HepG2 (cell line): Measurements from ENCODE around the gene ZNF524. TPM values are rescaled to one million over a fixed set of nuclear protein-coding genes. Genes with fewer than 3 reads are reported as not detected.
A peak's percentile ranks its signal among the peaks of the same experiment; 100 is the strongest.

Experiments used
- BHLHE40 ChIP-seq: IDR thresholded peaks from 2 replicates; pipeline ENCODE4 v1.6.1; 2011; ENCODE audit warnings: low read length, improper control_type of control experiment
- ETV5 ChIP-seq: IDR thresholded peaks from 2 replicates; pipeline ENCODE4 v1.6.1; 2018; ENCODE audit warnings: missing biosample characterization, missing genetic modification reagents, inconsistent platforms, borderline replicate concordance
- GABPB1 ChIP-seq: IDR thresholded peaks from 2 replicates; pipeline ENCODE4 v1.6.1; 2016; ENCODE audit warnings: mild to moderate bottlenecking, missing genetic modification reagents, moderate library complexity, missing compliant biosample characterization
- NCOA1 ChIP-seq: sonication (generic); formaldehyde crosslinking; IDR thresholded peaks from 2 replicates; pipeline ENCODE4 v1.9.0; 2021; ENCODE audit warnings: missing genetic modification reagents
- SAP130 ChIP-seq: IDR thresholded peaks from 2 replicates; pipeline ENCODE4 v1.6.1; 2016; ENCODE audit warnings: low read depth
- SMARCE1 ChIP-seq: fragments of 450-650 bp; IDR thresholded peaks from 2 replicates; pipeline ENCODE4 v1.6.1; 2017; ENCODE audit warnings: borderline replicate concordance
- TGIF2 ChIP-seq: IDR thresholded peaks from 2 replicates; pipeline ENCODE4 v1.6.1; 2016; ENCODE audit warnings: control low read depth, missing compliant biosample characterization
- ZNF121 ChIP-seq: sonication (generic); formaldehyde crosslinking; IDR thresholded peaks from 2 replicates; pipeline ENCODE4 v1.5.0; 2020; ENCODE audit warnings: mild to moderate bottlenecking, missing genetic modification reagents
- ZNF333 ChIP-seq: sonication (generic); formaldehyde crosslinking; IDR thresholded peaks from 2 replicates; pipeline ENCODE4 v1.4.0; 2020; ENCODE audit warnings: mild to moderate bottlenecking, missing genetic modification reagents, borderline replicate concordance
- ZNF652 ChIP-seq: IDR thresholded peaks from 2 replicates; pipeline ENCODE4 v1.6.1; 2016; ENCODE audit warnings: low read depth, borderline replicate concordance
- ZNF709 ChIP-seq: sonication (generic); formaldehyde crosslinking; IDR thresholded peaks from 2 replicates; pipeline ENCODE4 v1.5.0; 2020; ENCODE audit warnings: mild to moderate bottlenecking, missing genetic modification reagents
- ZNF850 ChIP-seq: sonication (generic); formaldehyde crosslinking; conservative IDR thresholded peaks from 2 replicates; pipeline ENCODE4 v1.9.0; 2021; ENCODE audit warnings: mild to moderate bottlenecking, missing genetic modification reagents
- polyA plus RNA-seq, 8 experiments: library from polyadenylated mRNA; depleted of rRNA in 3 of 8; stranded (reverse) in 7 of 8; unstranded in 1 of 8; fragments of >200 nt; fragmentation: Illumina TruSeq in 4 of 8; extraction: Trizol in 4 of 8; gene quantifications; 2 replicates each; pipeline versions ENCODE4 v1.2.1 to v1.2.3, GENCODE V29; 2011 to 2016; ENCODE audit warnings: low read depth in 4 of 8, missing spikeins in 1 of 8, mixed read lengths in 1 of 8; ENCODE audit not compliant: insufficient read depth in 1 of 8
- total RNA-seq, 5 experiments: library from RNA; depleted of rRNA; stranded (reverse); fragments of >200 nt; fragmentation: Illumina TruSeq; extraction: Trizol; gene quantifications; 2 replicates each; pipeline ENCODE4 v1.2.3, GENCODE V29; 2016; ENCODE audit warnings: low read depth in 1 of 5
- TF ChIP-seq, protein P1 (sequence below): sonication (generic); formaldehyde crosslinking; IDR thresholded peaks from 2 replicates; pipeline ENCODE4 v1.9.0; 2021; ENCODE audit warnings: mild to moderate bottlenecking, missing genetic modification reagents
- TF ChIP-seq, protein P2 (sequence below): sonication (generic); formaldehyde crosslinking; IDR thresholded peaks from 2 replicates; pipeline ENCODE4 v1.5.0; 2020; ENCODE audit warnings: mild to moderate bottlenecking, missing genetic modification reagents, moderate library complexity
- TF ChIP-seq, protein P3 (sequence below): sonication (generic); formaldehyde crosslinking; IDR thresholded peaks from 2 replicates; pipeline ENCODE4 v1.4.0; 2020; ENCODE audit warnings: missing genetic modification reagents; ENCODE audit errors: not compliant biosample characterization

ZNF524 gene
- total and polyA plus RNA-seq, 2 of the 13 experiments (the other 11 are each of a cell fraction or from before 2014, with no cell fraction given): 3.2 to 4.6 TPM

DNA sequence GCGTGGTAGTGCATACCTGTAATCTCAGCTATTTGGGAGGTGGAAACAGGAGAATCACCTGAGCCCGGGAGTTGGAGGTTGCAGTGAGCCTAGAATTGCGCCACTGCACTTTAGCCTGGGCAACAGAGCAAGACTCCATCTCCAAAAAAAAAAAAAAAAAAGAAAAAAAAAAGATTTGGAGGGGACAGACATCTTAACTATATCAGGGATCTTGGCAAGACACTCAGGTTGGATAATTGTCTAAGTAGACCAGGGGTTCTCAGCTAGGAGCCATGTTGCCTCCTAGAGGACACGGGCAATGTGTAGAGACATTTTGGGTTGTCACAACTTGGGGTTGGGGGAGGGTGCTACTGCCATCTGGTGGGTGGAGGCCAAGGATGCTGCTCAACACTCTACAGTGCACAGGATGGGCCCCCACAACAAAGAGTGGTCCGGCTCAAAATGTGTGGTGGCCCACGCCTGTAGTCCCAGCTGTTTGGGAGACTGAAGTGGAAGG is 38.8 kb downstream of the ZNF524 start (continued):
- TF ChIP-seq, protein P1, sequence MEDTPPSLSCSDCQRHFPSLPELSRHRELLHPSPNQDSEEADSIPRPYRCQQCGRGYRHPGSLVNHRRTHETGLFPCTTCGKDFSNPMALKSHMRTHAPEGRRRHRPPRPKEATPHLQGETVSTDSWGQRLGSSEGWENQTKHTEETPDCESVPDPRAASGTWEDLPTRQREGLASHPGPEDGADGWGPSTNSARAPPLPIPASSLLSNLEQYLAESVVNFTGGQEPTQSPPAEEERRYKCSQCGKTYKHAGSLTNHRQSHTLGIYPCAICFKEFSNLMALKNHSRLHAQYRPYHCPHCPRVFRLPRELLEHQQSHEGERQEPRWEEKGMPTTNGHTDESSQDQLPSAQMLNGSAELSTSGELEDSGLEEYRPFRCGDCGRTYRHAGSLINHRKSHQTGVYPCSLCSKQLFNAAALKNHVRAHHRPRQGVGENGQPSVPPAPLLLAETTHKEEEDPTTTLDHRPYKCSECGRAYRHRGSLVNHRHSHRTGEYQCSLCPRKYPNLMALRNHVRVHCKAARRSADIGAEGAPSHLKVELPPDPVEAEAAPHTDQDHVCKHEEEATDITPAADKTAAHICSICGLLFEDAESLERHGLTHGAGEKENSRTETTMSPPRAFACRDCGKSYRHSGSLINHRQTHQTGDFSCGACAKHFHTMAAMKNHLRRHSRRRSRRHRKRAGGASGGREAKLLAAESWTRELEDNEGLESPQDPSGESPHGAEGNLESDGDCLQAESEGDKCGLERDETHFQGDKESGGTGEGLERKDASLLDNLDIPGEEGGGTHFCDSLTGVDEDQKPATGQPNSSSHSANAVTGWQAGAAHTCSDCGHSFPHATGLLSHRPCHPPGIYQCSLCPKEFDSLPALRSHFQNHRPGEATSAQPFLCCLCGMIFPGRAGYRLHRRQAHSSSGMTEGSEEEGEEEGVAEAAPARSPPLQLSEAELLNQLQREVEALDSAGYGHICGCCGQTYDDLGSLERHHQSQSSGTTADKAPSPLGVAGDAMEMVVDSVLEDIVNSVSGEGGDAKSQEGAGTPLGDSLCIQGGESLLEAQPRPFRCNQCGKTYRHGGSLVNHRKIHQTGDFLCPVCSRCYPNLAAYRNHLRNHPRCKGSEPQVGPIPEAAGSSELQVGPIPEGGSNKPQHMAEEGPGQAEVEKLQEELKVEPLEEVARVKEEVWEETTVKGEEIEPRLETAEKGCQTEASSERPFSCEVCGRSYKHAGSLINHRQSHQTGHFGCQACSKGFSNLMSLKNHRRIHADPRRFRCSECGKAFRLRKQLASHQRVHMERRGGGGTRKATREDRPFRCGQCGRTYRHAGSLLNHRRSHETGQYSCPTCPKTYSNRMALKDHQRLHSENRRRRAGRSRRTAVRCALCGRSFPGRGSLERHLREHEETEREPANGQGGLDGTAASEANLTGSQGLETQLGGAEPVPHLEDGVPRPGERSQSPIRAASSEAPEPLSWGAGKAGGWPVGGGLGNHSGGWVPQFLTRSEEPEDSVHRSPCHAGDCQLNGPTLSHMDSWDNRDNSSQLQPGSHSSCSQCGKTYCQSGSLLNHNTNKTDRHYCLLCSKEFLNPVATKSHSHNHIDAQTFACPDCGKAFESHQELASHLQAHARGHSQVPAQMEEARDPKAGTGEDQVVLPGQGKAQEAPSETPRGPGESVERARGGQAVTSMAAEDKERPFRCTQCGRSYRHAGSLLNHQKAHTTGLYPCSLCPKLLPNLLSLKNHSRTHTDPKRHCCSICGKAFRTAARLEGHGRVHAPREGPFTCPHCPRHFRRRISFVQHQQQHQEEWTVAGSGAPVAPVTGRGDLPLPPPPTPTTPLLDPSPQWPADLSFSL (CRISPR knock-in tag): no peak
- TF ChIP-seq, protein P2, sequence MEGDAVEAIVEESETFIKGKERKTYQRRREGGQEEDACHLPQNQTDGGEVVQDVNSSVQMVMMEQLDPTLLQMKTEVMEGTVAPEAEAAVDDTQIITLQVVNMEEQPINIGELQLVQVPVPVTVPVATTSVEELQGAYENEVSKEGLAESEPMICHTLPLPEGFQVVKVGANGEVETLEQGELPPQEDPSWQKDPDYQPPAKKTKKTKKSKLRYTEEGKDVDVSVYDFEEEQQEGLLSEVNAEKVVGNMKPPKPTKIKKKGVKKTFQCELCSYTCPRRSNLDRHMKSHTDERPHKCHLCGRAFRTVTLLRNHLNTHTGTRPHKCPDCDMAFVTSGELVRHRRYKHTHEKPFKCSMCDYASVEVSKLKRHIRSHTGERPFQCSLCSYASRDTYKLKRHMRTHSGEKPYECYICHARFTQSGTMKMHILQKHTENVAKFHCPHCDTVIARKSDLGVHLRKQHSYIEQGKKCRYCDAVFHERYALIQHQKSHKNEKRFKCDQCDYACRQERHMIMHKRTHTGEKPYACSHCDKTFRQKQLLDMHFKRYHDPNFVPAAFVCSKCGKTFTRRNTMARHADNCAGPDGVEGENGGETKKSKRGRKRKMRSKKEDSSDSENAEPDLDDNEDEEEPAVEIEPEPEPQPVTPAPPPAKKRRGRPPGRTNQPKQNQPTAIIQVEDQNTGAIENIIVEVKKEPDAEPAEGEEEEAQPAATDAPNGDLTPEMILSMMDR (CRISPR knock-in tag): peak; percentile 70
- TF ChIP-seq TGIF2 (CRISPR knock-in tag): no peak; the same call in 1 of the 2 replicates
- TF ChIP-seq SAP130 (CRISPR knock-in tag): peak; percentile 55
- 0 out of 2 replicates have a peak, but pooled peaks have one; percentile 14 for TF ChIP-seq BHLHE40
- no peak for TF ChIP-seq ZNF333 (CRISPR knock-in tag)
- no peak for TF ChIP-seq ZNF652 (CRISPR knock-in tag)
- TF ChIP-seq ETV5 (CRISPR knock-in tag): 0 out of 2 replicates have a peak, but pooled peaks have one; percentile 18
- TF ChIP-seq SMARCE1: no peak
- TF ChIP-seq NCOA1: no peak
- no peak for TF ChIP-seq ZNF850
- peak; percentile 88 for TF ChIP-seq ZNF121 (CRISPR knock-in tag)
- peak; percentile 39 for TF ChIP-seq GABPB1 (CRISPR knock-in tag)
- TF ChIP-seq, protein P3, sequence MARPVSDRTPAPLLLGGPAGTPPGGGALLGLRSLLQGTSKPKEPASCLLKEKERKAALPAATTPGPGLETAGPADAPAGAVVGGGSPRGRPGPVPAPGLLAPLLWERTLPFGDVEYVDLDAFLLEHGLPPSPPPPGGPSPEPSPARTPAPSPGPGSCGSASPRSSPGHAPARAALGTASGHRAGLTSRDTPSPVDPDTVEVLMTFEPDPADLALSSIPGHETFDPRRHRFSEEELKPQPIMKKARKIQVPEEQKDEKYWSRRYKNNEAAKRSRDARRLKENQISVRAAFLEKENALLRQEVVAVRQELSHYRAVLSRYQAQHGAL (CRISPR knock-in tag): no peak
- no peak for TF ChIP-seq ZNF709
